ENCODE data around the gene FAM174B.

- TF ChIP-seq CTCF (conservative IDR thresholded peaks at IDR 0.05; ENCODE audit: low read length) (no peak), EZH2phosphoT487 (IDR thresholded peaks at IDR 0.05; ENCODE audit: borderline replicate concordance) (no peak)
Measured at GRCh38 chr15:92646216-92646615, 9.4 kb downstream of the FAM174B start.
